Neural cell (in vitro differentiated cells): ENCODE measurements around the gene CEP78. TPM values are rescaled to one million over a fixed set of nuclear protein-coding genes. Genes with fewer than 3 reads are reported as not detected.

Experiments
- H2AFZ ChIP-seq: fragments of 200-600, 300-800 bp; sonication (generic), shearing (Covaris generic); 2 replicates; pipeline ENCODE4 v1.6.0; 2014; ENCODE audit warnings: low read depth, mild to moderate bottlenecking, antibody characterized with exemption, low read length, moderate library complexity
- H3F3A ChIP-seq: fragments of 200-600 bp; shearing (Covaris generic); 2 replicates; pipeline ENCODE4 v1.6.1; 2016; ENCODE audit warnings: mild to moderate bottlenecking, moderate library complexity, mixed read lengths, antibody characterized with exemption, low read length; ENCODE audit not compliant: insufficient read depth, poor library complexity, severe bottlenecking
- H3K27ac ChIP-seq: fragments of 200-600, 300-800 bp; sonication (generic), shearing (Covaris generic); 2 replicates; pipeline ENCODE4 v1.5.1; 2014; ENCODE audit warnings: mild to moderate bottlenecking, low read length, moderate library complexity
- H3K27me3 ChIP-seq: fragments of 300-800, 200-600 bp; sonication (generic), shearing (Covaris generic); 2 replicates; pipeline ENCODE4 v1.6.0; 2014; ENCODE audit warnings: mild to moderate bottlenecking, low read depth, low read length, moderate library complexity; ENCODE audit not compliant: insufficient read depth
- H3K36me3 ChIP-seq: fragments of 300-800, 200-600 bp; sonication (generic), shearing (Covaris generic); 2 replicates; pipeline ENCODE4 v1.5.1; 2014; ENCODE audit warnings: mild to moderate bottlenecking, antibody characterized with exemption, low read length, moderate library complexity; ENCODE audit not compliant: insufficient read depth
- H3K4me2 ChIP-seq: fragments of 300-800, 200-600 bp; sonication (generic), shearing (Covaris generic); 2 replicates; pipeline ENCODE4 v1.6.0; 2014; ENCODE audit warnings: mild to moderate bottlenecking, low read length
- H3K4me3 ChIP-seq: fragments of 300-800, 200-600 bp; sonication (generic), shearing (Covaris generic); 2 replicates; pipeline ENCODE4 v1.5.1; 2014; ENCODE audit warnings: mild to moderate bottlenecking, low read length, moderate library complexity
- H3K79me2 ChIP-seq: fragments of 200-600 bp; shearing (Covaris generic); replicated peaks from 2 replicates; pipeline ENCODE4 v1.6.0; 2014; ENCODE audit warnings: mild to moderate bottlenecking, low read length, moderate library complexity; ENCODE audit not compliant: insufficient read depth
- H3K9ac ChIP-seq: fragments of 300-800, 200-600 bp; sonication (generic), shearing (Covaris generic); 2 replicates; pipeline ENCODE4 v1.6.1; 2016; ENCODE audit warnings: mild to moderate bottlenecking, low read length, mixed read lengths
- H3K9me2 ChIP-seq: fragments of 200-600 bp; shearing (Covaris generic); 2 replicates; pipeline ENCODE4 v1.6.1; 2016; ENCODE audit warnings: mild to moderate bottlenecking, low read length, mixed read lengths; ENCODE audit not compliant: insufficient read depth
- H3K9me3 ChIP-seq: fragments of 200-600, 300-800 bp; sonication (generic), shearing (Covaris generic); 2 replicates; pipeline ENCODE4 v1.6.1; 2016; ENCODE audit warnings: mild to moderate bottlenecking, mixed run types, low read length, moderate library complexity, mixed read lengths
- H4K20me1 ChIP-seq: fragments of 200-600 bp; shearing (Covaris generic); 2 replicates; pipeline ENCODE4 v1.6.1; 2016; ENCODE audit warnings: mild to moderate bottlenecking, mixed run types; ENCODE audit not compliant: insufficient read depth
- CTCF ChIP-seq: fragments of 450-650 bp; IDR thresholded peaks from 2 replicates; pipeline ENCODE4 v1.5.1; 2014; ENCODE audit warnings: antibody characterized with exemption, mild to moderate bottlenecking, moderate library complexity; ENCODE audit not compliant: poor library complexity, severe bottlenecking
- EP300 ChIP-seq: fragments of 450-650 bp; conservative IDR thresholded peaks from 2 replicates; pipeline ENCODE4 v1.6.1; 2014; ENCODE audit warnings: antibody characterized with exemption, mild to moderate bottlenecking, moderate library complexity; ENCODE audit not compliant: poor library complexity, severe bottlenecking
- EZH2 ChIP-seq: fragments of 200-600, 300-800 bp; shearing (Covaris generic), sonication (generic); IDR thresholded peaks from 2 replicates; pipeline ENCODE4 v1.6.1; 2014; ENCODE audit warnings: antibody characterized with exemption, low read length, borderline replicate concordance, mild to moderate bottlenecking; ENCODE audit not compliant: insufficient read depth, poor library complexity, severe bottlenecking
- MXI1 ChIP-seq: fragments of 450-650 bp; conservative IDR thresholded peaks from 2 replicates; pipeline ENCODE4 v1.6.1; 2014; ENCODE audit warnings: antibody characterized with exemption, mild to moderate bottlenecking; ENCODE audit not compliant: poor library complexity, severe bottlenecking
- POLR2AphosphoS5 ChIP-seq: IDR thresholded peaks from 2 replicates; pipeline ENCODE4 v1.6.1; 2012
- RAD21 ChIP-seq: fragments of 450-650 bp; conservative IDR thresholded peaks from 2 replicates; pipeline ENCODE4 v1.6.1; 2014; ENCODE audit warnings: antibody characterized with exemption, mild to moderate bottlenecking, moderate library complexity
- SMC3 ChIP-seq: fragments of 450-650 bp; conservative IDR thresholded peaks from 2 replicates; pipeline ENCODE4 v1.6.1; 2014; ENCODE audit warnings: antibody characterized with exemption, mild to moderate bottlenecking, moderate library complexity; ENCODE audit not compliant: poor library complexity
- TAF1 ChIP-seq: IDR thresholded peaks from 2 replicates; pipeline ENCODE4 v1.6.1; 2012; ENCODE audit warnings: low read depth
- polyA plus RNA-seq: library from polyadenylated mRNA; depleted of rRNA; stranded (reverse); fragments of >200 nt; gene quantifications from 2 replicates; pipeline ENCODE4 v1.2.3, GENCODE V29; 2014
- TF ChIP-seq, protein P1 (sequence below): IDR thresholded peaks from 2 replicates; pipeline ENCODE4 v1.6.1; 2012; ENCODE audit warnings: borderline replicate concordance

Gene CEP78
- polyA plus RNA-seq, 1 donor from 2014 or later = 57.8 TPM

DNA sequence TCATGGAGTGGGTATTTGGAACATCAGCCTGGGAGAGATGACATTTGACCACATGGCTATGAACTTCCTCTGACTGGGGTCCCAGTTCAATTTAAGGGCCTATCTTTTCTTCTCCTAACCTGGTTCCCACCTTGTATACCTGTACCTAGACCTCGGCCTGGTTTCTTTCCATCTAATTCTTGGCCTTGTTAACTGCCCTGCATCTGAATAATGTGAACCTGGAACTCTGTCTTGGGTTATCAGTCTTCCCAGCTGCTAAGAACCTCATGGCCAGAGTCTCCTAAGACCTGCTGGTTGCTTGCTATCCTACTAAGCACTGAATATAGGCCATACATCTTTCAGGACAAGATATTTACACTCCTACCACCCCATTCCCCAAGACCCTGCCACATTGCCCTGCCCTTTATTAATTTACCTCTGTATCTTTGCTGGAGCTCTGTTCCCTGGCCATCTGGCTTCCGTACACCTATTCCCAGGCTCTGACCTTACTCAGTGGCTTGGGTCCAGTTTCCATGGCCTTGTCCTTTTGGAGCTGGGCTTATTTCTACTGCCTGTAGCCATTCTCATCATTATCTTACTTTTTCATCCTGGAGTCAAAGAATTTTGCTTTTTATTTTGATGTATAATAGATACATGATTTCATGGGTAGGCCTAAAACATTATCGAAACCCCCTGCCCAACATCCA, 67.6 kb downstream of the CEP78 start:
- H3K36me3 ChIP-seq = peaks cover 6% of the 10 kb centered on the region
- no peak overlapping the region for H3K4me2 ChIP-seq
- peaks cover 25% of the 10 kb centered on the region for H3K79me2 ChIP-seq
- H2AFZ ChIP-seq = no peak overlapping the region
- H3K9me3 ChIP-seq = no peaks in the 10 kb centered on the region
- H3K4me3 ChIP-seq = no peak overlapping the region
- H3K9me2 ChIP-seq = no peaks in the 10 kb centered on the region
- H3F3A ChIP-seq = no peaks in the 10 kb centered on the region
- no peak for TF ChIP-seq MXI1
- TF ChIP-seq TAF1 = no peak
- no peak for TF ChIP-seq RAD21
- TF ChIP-seq POLR2AphosphoS5 = no peak
- no peak for TF ChIP-seq CTCF
- no peak for TF ChIP-seq EZH2
- TF ChIP-seq SMC3 = no peak
- TF ChIP-seq, protein P1, sequence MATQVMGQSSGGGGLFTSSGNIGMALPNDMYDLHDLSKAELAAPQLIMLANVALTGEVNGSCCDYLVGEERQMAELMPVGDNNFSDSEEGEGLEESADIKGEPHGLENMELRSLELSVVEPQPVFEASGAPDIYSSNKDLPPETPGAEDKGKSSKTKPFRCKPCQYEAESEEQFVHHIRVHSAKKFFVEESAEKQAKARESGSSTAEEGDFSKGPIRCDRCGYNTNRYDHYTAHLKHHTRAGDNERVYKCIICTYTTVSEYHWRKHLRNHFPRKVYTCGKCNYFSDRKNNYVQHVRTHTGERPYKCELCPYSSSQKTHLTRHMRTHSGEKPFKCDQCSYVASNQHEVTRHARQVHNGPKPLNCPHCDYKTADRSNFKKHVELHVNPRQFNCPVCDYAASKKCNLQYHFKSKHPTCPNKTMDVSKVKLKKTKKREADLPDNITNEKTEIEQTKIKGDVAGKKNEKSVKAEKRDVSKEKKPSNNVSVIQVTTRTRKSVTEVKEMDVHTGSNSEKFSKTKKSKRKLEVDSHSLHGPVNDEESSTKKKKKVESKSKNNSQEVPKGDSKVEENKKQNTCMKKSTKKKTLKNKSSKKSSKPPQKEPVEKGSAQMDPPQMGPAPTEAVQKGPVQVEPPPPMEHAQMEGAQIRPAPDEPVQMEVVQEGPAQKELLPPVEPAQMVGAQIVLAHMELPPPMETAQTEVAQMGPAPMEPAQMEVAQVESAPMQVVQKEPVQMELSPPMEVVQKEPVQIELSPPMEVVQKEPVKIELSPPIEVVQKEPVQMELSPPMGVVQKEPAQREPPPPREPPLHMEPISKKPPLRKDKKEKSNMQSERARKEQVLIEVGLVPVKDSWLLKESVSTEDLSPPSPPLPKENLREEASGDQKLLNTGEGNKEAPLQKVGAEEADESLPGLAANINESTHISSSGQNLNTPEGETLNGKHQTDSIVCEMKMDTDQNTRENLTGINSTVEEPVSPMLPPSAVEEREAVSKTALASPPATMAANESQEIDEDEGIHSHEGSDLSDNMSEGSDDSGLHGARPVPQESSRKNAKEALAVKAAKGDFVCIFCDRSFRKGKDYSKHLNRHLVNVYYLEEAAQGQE = no peak
- no peak for TF ChIP-seq EP300
- no peaks in the 10 kb centered on the region for H3K27me3 ChIP-seq
- H4K20me1 ChIP-seq = no peaks in the 10 kb centered on the region
- no peak overlapping the region for H3K9ac ChIP-seq
- H3K27ac ChIP-seq = no peak overlapping the region

DNA sequence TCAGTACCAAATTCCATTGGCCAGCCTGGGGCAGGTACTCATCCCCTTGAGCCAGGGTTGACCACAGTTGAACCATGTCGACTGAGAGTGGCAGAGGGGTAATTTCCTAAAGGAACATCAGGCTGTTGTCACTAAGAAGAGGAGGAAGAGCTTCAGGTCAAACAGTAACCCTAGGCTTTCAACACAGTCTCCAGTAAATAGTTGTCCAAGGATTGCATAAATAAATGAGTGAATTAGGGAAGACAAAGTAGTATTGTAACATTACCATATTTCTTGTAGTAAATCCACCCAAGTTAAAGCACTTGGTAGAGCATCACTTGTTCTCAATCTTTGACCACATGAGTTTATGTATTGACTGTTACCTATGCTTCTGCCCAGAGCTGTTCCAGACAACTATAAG, 68.5 kb downstream of the CEP78 start:
- Histone ChIP-seq H3K4me2 (no peak overlapping the region), H3K27me3 (no peaks in the 10 kb centered on the region), H3K27ac (no peak overlapping the region), H3K9ac (no peak overlapping the region), H2AFZ (no peak overlapping the region), H3F3A (no peaks in the 10 kb centered on the region), H3K79me2 (peaks cover 17% of the 10 kb centered on the region), H3K9me2 (no peaks in the 10 kb centered on the region), H3K4me3 (no peak overlapping the region), H4K20me1 (no peaks in the 10 kb centered on the region), H3K36me3 (peaks cover 6% of the 10 kb centered on the region), H3K9me3 (no peaks in the 10 kb centered on the region)
- TF ChIP-seq MXI1 = no peak
- no peak for TF ChIP-seq SMC3
- TF ChIP-seq RAD21 = no peak
- TF ChIP-seq, protein P1 = no peak
- TF ChIP-seq TAF1 = no peak
- no peak for TF ChIP-seq EZH2
